Fibroblast of the aortic adventitia (primary cell): ENCODE data around the gene EPB41L2. TPM values are rescaled to one million over a fixed set of nuclear protein-coding genes. Genes with fewer than 3 reads are reported as not detected.
"Not testable (repeated sequence)": the region's sequence is repeated elsewhere in the genome, so short reads cannot be mapped to it uniquely, and the experiment has no call there.

Experiments used
- DNase-seq: peaks from one replicate; pipeline ENCODE4 v3.0.0-alpha.2; 2010; ENCODE audit warnings: low read depth
- H3K4me3 ChIP-seq: 2 replicates; pipeline ENCODE4 v1.5.1; 2011; ENCODE audit warnings: low read depth, mild to moderate bottlenecking, control low read depth, low read length, moderate library complexity
- CTCF ChIP-seq: IDR thresholded peaks from 2 replicates; pipeline ENCODE4 v1.5.1; 2011; ENCODE audit warnings: mild to moderate bottlenecking, low read length, control low read depth, inconsistent platforms; ENCODE audit not compliant: insufficient read depth
- total RNA-seq: library from RNA; depleted of rRNA; stranded (reverse); fragments of >200 nt; gene quantifications from 2 replicates; pipeline ENCODE4 v1.2.3, GENCODE V29; 2012; ENCODE audit warnings: low replicate concordance

Gene EPB41L2
- total RNA-seq, 1 donor, result 117 TPM

GRCh38 chr6:130922922-130923321, 140.1 kb downstream of the EPB41L2 start:
- no peak overlapping the region for H3K4me3 ChIP-seq
- no peak for DNase-seq
- no peak for TF ChIP-seq CTCF

- DNase-seq, result no peak
Observed at GRCh38 chr6:130920969-130921368, 142.1 kb downstream of the EPB41L2 start.

GRCh38 chr6:130918171-130918570, 144.9 kb downstream of the EPB41L2 start:
- no peak overlapping the region for H3K4me3 ChIP-seq
- no peak for TF ChIP-seq CTCF
- no peak for DNase-seq

More at GRCh38 chr6:130920969-130921368, 142.1 kb downstream of the EPB41L2 start:
- no peak for TF ChIP-seq CTCF
- H3K4me3 ChIP-seq, result no peak overlapping the region

- not testable (repeated sequence) for DNase-seq, H3K4me3 ChIP-seq
Observed at GRCh38 chr6:130915606-130916005, 147.4 kb downstream of the EPB41L2 start.

GRCh38 chr6:130913120-130913519, 149.9 kb downstream of the EPB41L2 start:
- H3K4me3 ChIP-seq, result no peak overlapping the region
- DNase-seq, result no peak
- TF ChIP-seq CTCF, result no peak

GRCh38 chr6:130912434-130912833, 150.6 kb downstream of the EPB41L2 start:
- no peak for TF ChIP-seq CTCF
- no peak overlapping the region for H3K4me3 ChIP-seq
- DNase-seq, result no peak

- TF ChIP-seq CTCF, result no peak
- no peak for DNase-seq
- H3K4me3 ChIP-seq, result no peak overlapping the region
Observed at GRCh38 chr6:130908958-130909357, 154.1 kb downstream of the EPB41L2 start.
